Smooth muscle cell (in vitro differentiated cells): ENCODE measurements around the gene LRIG2. TPM values are rescaled to one million over a fixed set of nuclear protein-coding genes. Genes with fewer than 3 reads are reported as not detected.

Source experiments
- DNase-seq: peaks from one replicate; lab custom pipeline; 2025; ENCODE audit not compliant: unreplicated experiment; lab: John Stamatoyannopoulos, UW
- H2AFZ ChIP-seq: fragments of 200-600 bp; sonication (generic); 2 replicates; pipeline ENCODE4 v1.6.0; 2016; ENCODE audit warnings: antibody characterized with exemption, low read depth, mild to moderate bottlenecking
- H3F3A ChIP-seq: fragments of 200-600 bp; sonication (generic); 2 replicates; pipeline ENCODE4 v1.6.0; 2017; ENCODE audit warnings: antibody characterized with exemption, low read depth
- H3K27ac ChIP-seq: fragments of 200-600 bp; sonication (generic); 2 replicates; pipeline ENCODE4 v1.5.1; 2016; ENCODE audit warnings: low read depth, mild to moderate bottlenecking
- H3K27me3 ChIP-seq: fragments of 200-600 bp; sonication (generic); 2 replicates; pipeline ENCODE4 v1.6.1; 2016; ENCODE audit warnings: low read depth, mild to moderate bottlenecking
- H3K36me3 ChIP-seq: fragments of 200-600 bp; sonication (generic); 2 replicates; pipeline ENCODE4 v1.5.1; 2016; ENCODE audit warnings: low read depth
- H3K4me1 ChIP-seq: fragments of 200-600 bp; sonication (generic); 2 replicates; pipeline ENCODE4 v1.5.1; 2016; ENCODE audit warnings: low read depth
- H3K4me2 ChIP-seq: fragments of 200-600 bp; sonication (generic); 2 replicates; pipeline ENCODE4 v1.6.0; 2016; ENCODE audit warnings: mild to moderate bottlenecking
- H3K4me3 ChIP-seq: fragments of 200-600 bp; sonication (generic); 2 replicates; pipeline ENCODE4 v1.5.1; 2016; ENCODE audit warnings: mild to moderate bottlenecking
- H3K79me2 ChIP-seq: fragments of 200-600 bp; sonication (generic); 2 replicates; pipeline ENCODE4 v1.6.0; 2016; ENCODE audit warnings: low read depth, mild to moderate bottlenecking
- H3K9ac ChIP-seq: fragments of 200-600 bp; sonication (generic); 2 replicates; pipeline ENCODE4 v1.6.0; 2016; ENCODE audit warnings: low read depth
- H3K9me3 ChIP-seq: fragments of 200-600 bp; sonication (generic); replicated peaks from 2 replicates; pipeline ENCODE4 v1.5.1; 2016; ENCODE audit warnings: low read depth
- H4K20me1 ChIP-seq: fragments of 200-600 bp; sonication (generic); 2 replicates; pipeline ENCODE4 v1.6.0; 2016; ENCODE audit warnings: low read depth
- WGBS: methylation state at CpG from one replicate; pipeline ENCODE4 v1.1.7; 2016; ENCODE audit warnings: low lambda C conversion rate; 5-methylcytosine and 5-hydroxymethylcytosine counted together
- polyA plus RNA-seq: library from polyadenylated mRNA; unstranded; fragments of >200 nt; fragmentation: Nextera tagmentation; extraction: Ambion mirVana; gene quantifications from 2 replicates; pipeline ENCODE4 v1.2.1, GENCODE V29; 2016
- total RNA-seq: library from RNA; depleted of rRNA; stranded (reverse); fragments of >200 nt; gene quantifications from 2 replicates; pipeline ENCODE4 v1.2.3, GENCODE V29; 2014
- TF ChIP-seq, protein P1 (sequence below): fragments of 200-600 bp; sonication (generic); IDR thresholded peaks from 2 replicates; pipeline ENCODE4 v1.5.1; 2017; ENCODE audit warnings: borderline replicate concordance, mild to moderate bottlenecking, antibody characterized with exemption; ENCODE audit not compliant: insufficient read depth, poor library complexity, severe bottlenecking

LRIG2 gene
- total and polyA plus RNA-seq, 2 experiments from 2014 or later: 4.2 to 10.6 TPM

DNA sequence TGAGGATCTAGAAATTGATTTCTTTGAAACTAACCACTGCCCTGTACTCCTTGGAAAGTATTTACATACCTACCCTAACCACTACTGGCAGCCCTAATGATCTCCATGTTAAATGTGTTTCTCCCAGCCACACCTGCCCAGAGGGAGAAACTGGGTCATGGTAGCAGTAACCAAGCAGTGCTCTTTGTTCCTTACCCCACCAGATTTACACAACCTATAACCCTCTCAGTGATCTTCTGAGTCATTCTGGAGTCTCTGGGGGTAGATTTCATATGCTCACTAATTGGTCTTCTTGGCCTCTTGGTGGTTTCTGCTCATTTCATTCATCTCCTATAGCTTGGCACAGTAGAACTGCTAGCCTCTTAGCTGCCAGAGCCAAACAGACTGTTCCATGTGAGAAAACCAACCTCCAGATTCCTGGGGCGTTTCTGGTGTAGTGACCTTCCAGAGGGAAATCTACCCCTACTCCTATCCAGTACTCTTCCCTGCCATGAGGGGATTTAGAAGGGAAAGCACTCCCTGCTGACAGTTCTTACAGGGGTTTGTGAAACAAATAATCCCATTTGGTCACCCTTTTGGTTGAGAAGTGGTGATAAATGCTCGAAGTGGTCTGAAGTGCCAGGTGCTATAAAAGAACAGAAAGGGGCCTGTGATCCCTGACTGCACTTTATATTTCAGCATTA lies 36.2 kb upstream of the LRIG2 start:
- H3K27me3 ChIP-seq: no peaks in the 10 kb centered on the region
- H4K20me1 ChIP-seq: no peaks in the 10 kb centered on the region
- no peaks in the 10 kb centered on the region for H3K79me2 ChIP-seq
- TF ChIP-seq, protein P1, sequence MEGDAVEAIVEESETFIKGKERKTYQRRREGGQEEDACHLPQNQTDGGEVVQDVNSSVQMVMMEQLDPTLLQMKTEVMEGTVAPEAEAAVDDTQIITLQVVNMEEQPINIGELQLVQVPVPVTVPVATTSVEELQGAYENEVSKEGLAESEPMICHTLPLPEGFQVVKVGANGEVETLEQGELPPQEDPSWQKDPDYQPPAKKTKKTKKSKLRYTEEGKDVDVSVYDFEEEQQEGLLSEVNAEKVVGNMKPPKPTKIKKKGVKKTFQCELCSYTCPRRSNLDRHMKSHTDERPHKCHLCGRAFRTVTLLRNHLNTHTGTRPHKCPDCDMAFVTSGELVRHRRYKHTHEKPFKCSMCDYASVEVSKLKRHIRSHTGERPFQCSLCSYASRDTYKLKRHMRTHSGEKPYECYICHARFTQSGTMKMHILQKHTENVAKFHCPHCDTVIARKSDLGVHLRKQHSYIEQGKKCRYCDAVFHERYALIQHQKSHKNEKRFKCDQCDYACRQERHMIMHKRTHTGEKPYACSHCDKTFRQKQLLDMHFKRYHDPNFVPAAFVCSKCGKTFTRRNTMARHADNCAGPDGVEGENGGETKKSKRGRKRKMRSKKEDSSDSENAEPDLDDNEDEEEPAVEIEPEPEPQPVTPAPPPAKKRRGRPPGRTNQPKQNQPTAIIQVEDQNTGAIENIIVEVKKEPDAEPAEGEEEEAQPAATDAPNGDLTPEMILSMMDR: no peak
- H3K4me1 ChIP-seq: peaks cover 17% of the 10 kb centered on the region
- no peak overlapping the region for H3K4me2 ChIP-seq
- no peak overlapping the region for H2AFZ ChIP-seq
- no peaks in the 10 kb centered on the region for H3K36me3 ChIP-seq
- no peak overlapping the region for H3K4me3 ChIP-seq
- 60% methylated on average over 2 of the region's 2 CpGs for WGBS
- no peak overlapping the region for H3K9ac ChIP-seq
- H3K27ac ChIP-seq: no peak overlapping the region
- no peaks in the 10 kb centered on the region for H3K9me3 ChIP-seq
- DNase-seq: no peak
- no peaks in the 10 kb centered on the region for H3F3A ChIP-seq

DNA sequence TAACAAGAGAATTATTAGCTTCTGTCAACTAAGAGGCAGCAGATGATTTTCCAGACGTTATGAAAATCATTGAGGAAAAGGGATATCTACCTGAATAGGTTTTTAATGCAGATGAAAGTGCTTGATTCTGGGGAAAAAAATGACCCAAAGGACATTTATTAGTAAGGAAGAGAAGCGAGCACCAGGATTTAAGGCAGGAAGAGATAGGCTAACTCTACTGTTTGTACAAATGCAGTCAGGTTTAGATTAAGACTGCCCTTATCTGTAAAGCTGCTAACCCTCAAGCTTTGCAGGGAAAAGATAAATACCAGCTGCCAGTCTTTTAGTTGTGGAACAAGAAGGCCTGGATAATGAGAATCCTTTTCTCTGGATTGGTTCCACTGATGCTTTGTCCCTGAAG lies 33.0 kb upstream of the LRIG2 start:
- Histone ChIP-seq H3K9me3 (no peaks in the 10 kb centered on the region), H3K4me1 (peaks cover 22% of the 10 kb centered on the region)
- TF ChIP-seq, protein P1: no peak

DNA sequence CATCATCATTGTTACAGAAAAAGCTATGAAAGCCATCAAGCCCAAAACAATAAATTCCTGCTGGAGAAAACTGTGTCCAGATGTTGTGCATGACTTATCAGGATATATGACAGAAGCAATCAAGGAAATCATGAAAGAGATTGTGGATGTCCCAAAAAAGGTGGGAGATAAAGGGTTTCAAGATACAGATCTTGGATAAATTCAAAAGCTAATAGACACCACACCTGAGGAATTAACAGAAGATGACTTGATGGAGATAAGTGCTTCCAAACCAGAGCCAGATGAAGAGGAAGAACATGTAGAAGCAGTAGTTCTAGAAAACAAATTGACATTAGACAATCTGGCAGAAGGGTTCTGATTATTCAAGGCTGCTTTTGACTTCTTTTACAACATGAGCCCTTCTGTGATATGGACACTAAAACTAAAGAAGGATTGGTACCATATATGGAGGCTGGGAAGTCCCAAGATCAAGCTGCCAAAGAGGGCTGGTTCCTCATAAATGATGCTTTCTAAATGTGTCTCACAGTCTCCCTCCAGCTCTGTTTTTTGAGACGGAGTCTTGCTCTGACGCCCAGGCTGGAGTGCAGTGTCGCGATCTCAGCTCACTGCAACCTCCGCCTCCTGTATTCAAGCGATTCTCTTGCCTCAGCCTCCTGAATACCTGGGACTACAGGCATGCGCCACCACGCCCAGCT lies 32.1 kb upstream of the LRIG2 start:
- no peak overlapping the region for H2AFZ ChIP-seq
- H4K20me1 ChIP-seq: no peaks in the 10 kb centered on the region
- H3K79me2 ChIP-seq: no peaks in the 10 kb centered on the region
- no peak overlapping the region for H3K27ac ChIP-seq
- no peaks in the 10 kb centered on the region for H3K36me3 ChIP-seq
- H3K27me3 ChIP-seq: no peaks in the 10 kb centered on the region
- no peak overlapping the region for H3K9ac ChIP-seq
- TF ChIP-seq, protein P1: no peak
- H3K4me2 ChIP-seq: no peak overlapping the region
- H3K9me3 ChIP-seq: no peaks in the 10 kb centered on the region
- 68% methylated on average over 8 of the region's 8 CpGs for WGBS
- H3K4me1 ChIP-seq: peaks cover 22% of the 10 kb centered on the region
- H3K4me3 ChIP-seq: no peak overlapping the region
- no peak for DNase-seq
- H3F3A ChIP-seq: no peaks in the 10 kb centered on the region

More for the DNA sequence above, 33.0 kb upstream of the LRIG2 start:
- H3K36me3 ChIP-seq: no peaks in the 10 kb centered on the region
- no peak overlapping the region for H3K27ac ChIP-seq
- H3K4me3 ChIP-seq: no peak overlapping the region
- WGBS: 7% methylated on average over 2 of the region's 2 CpGs
- no peaks in the 10 kb centered on the region for H3K27me3 ChIP-seq
- H3K9ac ChIP-seq: no peak overlapping the region
- peak overlapping the region; percentile 5 for H3K4me2 ChIP-seq
- no peaks in the 10 kb centered on the region for H3F3A ChIP-seq
- no peaks in the 10 kb centered on the region for H3K79me2 ChIP-seq
- DNase-seq: no peak
- H4K20me1 ChIP-seq: no peaks in the 10 kb centered on the region
- H2AFZ ChIP-seq: no peak overlapping the region
